WI38 (cell line): Measurements from ENCODE around the gene TEKT3.

ENCODE experiments used
- H3K4me3 ChIP-seq: 2 replicates; pipeline ENCODE4 v1.5.1; 2011; ENCODE audit warnings: low read depth, mild to moderate bottlenecking, control low read depth, low read length
- TF ChIP-seq, protein P1 (sequence below): IDR thresholded peaks from 2 replicates; pipeline ENCODE4 v1.5.1; 2012; ENCODE audit warnings: low read depth, mild to moderate bottlenecking, control low read depth, low read length

The TEKT3 gene

DNA sequence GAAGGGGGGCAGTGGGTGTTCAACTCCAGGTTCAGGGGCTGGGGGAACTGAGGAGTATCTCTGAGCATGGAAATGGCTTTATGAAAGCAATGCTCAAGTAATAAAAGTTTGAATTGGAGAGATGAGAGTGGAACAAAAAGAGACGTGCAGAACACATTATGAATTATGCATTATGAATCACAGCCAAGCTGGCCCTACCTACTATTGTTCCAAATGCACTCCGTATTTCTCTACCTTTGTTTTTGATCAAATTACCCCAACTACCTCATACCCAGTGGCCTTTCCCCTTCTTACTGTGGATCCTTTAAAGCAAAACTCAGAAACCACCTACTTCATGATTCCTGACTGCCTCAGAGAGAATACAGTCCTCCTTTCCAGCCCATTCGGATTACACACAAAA, 38.1 kb downstream of the TEKT3 start:
- TF ChIP-seq, protein P1, sequence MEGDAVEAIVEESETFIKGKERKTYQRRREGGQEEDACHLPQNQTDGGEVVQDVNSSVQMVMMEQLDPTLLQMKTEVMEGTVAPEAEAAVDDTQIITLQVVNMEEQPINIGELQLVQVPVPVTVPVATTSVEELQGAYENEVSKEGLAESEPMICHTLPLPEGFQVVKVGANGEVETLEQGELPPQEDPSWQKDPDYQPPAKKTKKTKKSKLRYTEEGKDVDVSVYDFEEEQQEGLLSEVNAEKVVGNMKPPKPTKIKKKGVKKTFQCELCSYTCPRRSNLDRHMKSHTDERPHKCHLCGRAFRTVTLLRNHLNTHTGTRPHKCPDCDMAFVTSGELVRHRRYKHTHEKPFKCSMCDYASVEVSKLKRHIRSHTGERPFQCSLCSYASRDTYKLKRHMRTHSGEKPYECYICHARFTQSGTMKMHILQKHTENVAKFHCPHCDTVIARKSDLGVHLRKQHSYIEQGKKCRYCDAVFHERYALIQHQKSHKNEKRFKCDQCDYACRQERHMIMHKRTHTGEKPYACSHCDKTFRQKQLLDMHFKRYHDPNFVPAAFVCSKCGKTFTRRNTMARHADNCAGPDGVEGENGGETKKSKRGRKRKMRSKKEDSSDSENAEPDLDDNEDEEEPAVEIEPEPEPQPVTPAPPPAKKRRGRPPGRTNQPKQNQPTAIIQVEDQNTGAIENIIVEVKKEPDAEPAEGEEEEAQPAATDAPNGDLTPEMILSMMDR, result no peak
- H3K4me3 ChIP-seq, result no peak overlapping the region

GRCh38 chr17:15301845-15302244, 39.6 kb downstream of the TEKT3 start:
- TF ChIP-seq, protein P1, result no peak
- H3K4me3 ChIP-seq, result no peak overlapping the region

DNA sequence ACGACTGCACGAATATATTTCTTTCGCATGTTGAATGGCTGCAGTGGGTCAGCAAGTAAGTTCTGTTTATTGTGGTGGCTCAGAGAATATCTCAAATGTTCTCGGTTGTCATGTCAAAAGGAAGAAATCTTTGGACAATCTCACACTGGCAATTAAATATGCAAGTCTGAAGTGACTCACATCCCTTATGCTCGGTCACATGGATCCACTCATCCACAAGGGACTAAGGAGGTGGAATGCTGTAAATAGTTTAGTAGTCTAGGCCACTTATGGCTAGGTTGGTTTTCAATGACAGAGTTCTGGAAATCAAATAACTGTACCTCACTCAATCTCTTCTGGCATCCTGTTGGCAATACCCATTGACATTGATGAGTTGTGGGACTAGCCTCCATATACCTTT, 43.2 kb downstream of the TEKT3 start:
- H3K4me3 ChIP-seq, result no peak overlapping the region
- TF ChIP-seq, protein P1, result no peak

DNA sequence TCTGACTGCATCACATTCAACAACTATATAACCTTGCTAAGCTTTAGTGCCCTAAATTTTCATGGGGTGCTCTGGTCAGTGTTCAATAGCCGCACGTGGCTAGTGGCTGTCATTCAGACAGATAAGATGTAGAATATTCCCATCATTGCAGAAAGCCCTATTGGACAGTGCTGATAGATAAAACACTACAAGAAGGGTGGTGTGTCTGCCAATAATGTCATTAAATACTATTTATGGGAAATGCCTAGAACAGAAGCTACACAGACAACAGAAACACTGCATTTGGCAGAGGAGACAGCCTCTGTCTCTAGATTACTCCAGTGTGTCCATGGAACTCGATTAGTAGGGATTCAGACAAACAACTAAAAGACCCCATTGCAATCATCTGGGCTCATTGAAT, 47.8 kb downstream of the TEKT3 start:
- no peak overlapping the region for H3K4me3 ChIP-seq
- TF ChIP-seq, protein P1, result no peak

DNA sequence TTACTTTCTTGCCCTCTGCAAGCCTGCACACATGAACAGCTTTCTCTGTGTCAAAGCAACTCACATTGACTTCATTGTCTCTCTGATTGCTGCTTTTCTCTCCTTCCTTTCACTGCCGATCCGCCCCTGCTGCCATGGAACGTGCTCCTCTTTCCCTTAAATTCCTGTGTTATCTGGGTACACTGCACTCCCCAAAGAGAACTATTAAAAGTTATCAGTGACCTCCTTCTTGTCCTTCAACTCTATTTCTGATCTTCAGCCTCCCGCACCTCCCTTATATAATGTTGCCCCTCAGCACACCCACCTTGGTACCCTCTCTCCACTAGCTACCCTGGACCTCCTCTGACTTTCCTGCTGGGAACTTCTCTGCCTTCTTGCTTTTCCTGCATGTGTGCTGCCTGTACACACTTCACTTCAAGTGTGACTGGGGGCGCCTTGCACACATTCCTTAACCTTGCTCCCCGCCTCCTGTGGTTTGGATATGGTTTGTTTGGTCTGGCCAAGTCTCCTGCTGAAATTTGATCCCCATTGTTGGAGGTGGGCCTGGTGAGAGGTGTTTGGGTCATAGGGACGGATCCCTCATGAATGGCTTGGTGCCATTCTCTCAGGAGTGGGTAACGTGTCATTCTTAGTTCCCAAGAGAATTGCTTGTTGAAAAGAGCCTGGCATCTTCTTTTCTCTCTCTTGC, 49.6 kb downstream of the TEKT3 start:
- TF ChIP-seq, protein P1, result no peak
- H3K4me3 ChIP-seq, result no peak overlapping the region

GRCh38 chr17:15290605-15291004, 50.8 kb downstream of the TEKT3 start:
- TF ChIP-seq, protein P1, result no peak
- H3K4me3 ChIP-seq, result no peak overlapping the region

DNA sequence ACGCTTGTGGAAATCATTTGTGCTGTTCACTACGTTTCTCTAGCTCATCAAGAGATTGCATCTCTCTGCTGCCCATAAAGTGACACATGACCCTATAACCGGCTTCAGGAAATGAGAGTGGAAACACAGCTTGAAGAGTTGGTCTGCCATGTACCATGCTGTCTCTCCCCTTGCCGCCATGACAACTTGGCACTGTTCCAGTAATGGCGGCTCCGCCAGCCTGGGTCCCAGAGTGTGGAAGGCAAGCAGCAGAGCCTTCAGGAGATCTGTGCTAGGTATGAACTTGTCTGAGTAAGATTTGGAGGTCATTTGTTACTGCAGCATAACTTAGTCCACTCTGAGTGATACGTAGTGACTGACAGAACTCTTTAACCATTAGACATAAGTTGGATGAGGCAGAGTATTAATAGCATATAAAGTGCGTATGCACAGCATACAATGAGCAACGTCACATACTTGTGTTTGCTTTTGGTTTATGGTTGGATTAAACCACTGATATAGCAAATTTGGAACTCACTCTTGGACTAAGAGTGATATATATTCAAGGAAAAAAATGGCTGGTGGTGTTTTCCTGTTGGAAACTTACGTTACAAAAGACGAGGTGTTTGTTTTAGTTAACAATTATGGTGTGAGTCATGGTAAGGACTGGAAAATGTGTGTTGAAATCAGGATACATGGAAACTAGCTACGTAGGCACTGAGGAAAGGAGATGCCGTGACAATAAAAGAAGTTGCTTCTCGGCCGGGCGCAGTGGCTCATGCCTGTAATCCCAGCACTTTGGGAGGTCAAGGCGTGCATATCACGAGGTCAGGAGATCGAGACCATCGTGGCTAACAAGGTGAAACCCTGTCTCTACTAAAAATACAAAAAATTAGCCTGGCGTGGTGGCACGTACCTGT, 51.9 kb downstream of the TEKT3 start:
- TF ChIP-seq, protein P1, result no peak
- H3K4me3 ChIP-seq, result no peak overlapping the region
